Endometrial microvascular endothelial cells (primary cell): ENCODE results near the gene KSR1. TPM values are rescaled to one million over a fixed set of nuclear protein-coding genes. Genes with fewer than 3 reads are reported as not detected.
"Not testable (repeated sequence)": the region's sequence is repeated elsewhere in the genome, so short reads cannot be mapped to it uniquely, and the experiment has no call there.

Source experiments
- in situ Hi-C: cut with HindIII; loops from 2 replicates; pipeline ENCODE4 v1.10.0; 2017; ENCODE audit warnings: low sequenced_read_pairs, low pct_unique_long_range_greater_than_20kb; ENCODE audit errors: inconsistent ontology term
- total RNA-seq: library from RNA; depleted of rRNA; stranded (reverse); fragments of >200 nt; gene quantifications from one replicate; pipeline ENCODE4 v1.2.3, GENCODE V29; 2015; ENCODE audit errors: inconsistent ontology term

KSR1 gene
- total RNA-seq, 1 donor from 2014 or later: 29.9 TPM

- in situ Hi-C loops: no loop called here
These were observed 6.7 kb upstream of the KSR1 start for GRCh38 chr17:27449541-27449940.

- in situ Hi-C loops: no loop called here
These were observed 6.3 kb upstream of the KSR1 start for GRCh38 chr17:27449988-27450387.

- in situ Hi-C loops: no loop called here
These were observed 5.8 kb upstream of the KSR1 start for GRCh38 chr17:27450416-27450815.

- in situ Hi-C loops: no loop called here
These were observed 4.3 kb upstream of the KSR1 start for GRCh38 chr17:27451906-27452305.

- in situ Hi-C loops: no loop called here
These were observed 3.4 kb upstream of the KSR1 start for GRCh38 chr17:27452828-27453227.

- in situ Hi-C loops: no loop called here
These were observed 2.8 kb upstream of the KSR1 start for GRCh38 chr17:27453471-27453870.

GRCh38 chr17:27454089-27454488 is 2.2 kb upstream of the KSR1 start:
- in situ Hi-C loops: no loop called here

GRCh38 chr17:27455236-27455913 is 873 bp upstream of the KSR1 start:
- in situ Hi-C loops: no loop called here

GRCh38 chr17:27456681-27457359 is 572 bp downstream of the KSR1 start:
- in situ Hi-C loops: no loop called here

- in situ Hi-C loops: no loop called here
These were observed 1.1 kb downstream of the KSR1 start for GRCh38 chr17:27457360-27457715.

- in situ Hi-C loops: no loop called here
These were observed 1.7 kb downstream of the KSR1 start for GRCh38 chr17:27457731-27458523.

- in situ Hi-C loops: no loop called here
These were observed 2.3 kb downstream of the KSR1 start for GRCh38 chr17:27458524-27458908.

- in situ Hi-C loops: no loop called here
These were observed 3.2 kb downstream of the KSR1 start for GRCh38 chr17:27459433-27459832.

- in situ Hi-C loops: no loop called here
These were observed 4.0 kb downstream of the KSR1 start for GRCh38 chr17:27460196-27460725.

- in situ Hi-C loops: no loop called here
These were observed 5.1 kb downstream of the KSR1 start for GRCh38 chr17:27461192-27461859.

GRCh38 chr17:27462149-27462548 is 5.9 kb downstream of the KSR1 start:
- in situ Hi-C loops: no loop called here

GRCh38 chr17:27462714-27463113 is 6.5 kb downstream of the KSR1 start:
- in situ Hi-C loops: no loop called here

GRCh38 chr17:27463235-27463677 is 7.0 kb downstream of the KSR1 start:
- in situ Hi-C loops: no loop called here

GRCh38 chr17:27464019-27464418 is 7.8 kb downstream of the KSR1 start:
- in situ Hi-C loops: not testable (repeated sequence)
